A549 (cell line): Measurements from ENCODE around the gene HSDL2. TPM values are rescaled to one million over a fixed set of nuclear protein-coding genes. Genes with fewer than 3 reads are reported as not detected.

Experiments used
- ATAC-seq, 2 experiments: fragments of 200-7000 bp in 1 of 2; fragments of >200 bp in 1 of 2; cut with Nextera tagmentation in 1 of 2; cut with Tn5 transposase in 1 of 2; 3 replicates each; pipeline versions ENCODE4 v1.8.0 to v1.9.1; 2018 to 2020; ENCODE audit warnings: mild to moderate bottlenecking in 1 of 2, moderate library complexity in 1 of 2
- CTCF ChIA-PET: fragments of 300-600 bp; sonication (Branson Sonifier 250); formaldehyde crosslinking; extraction: SDS; loops from one replicate; lab custom pipeline; 2021; ENCODE audit warnings: antibody characterized with exemption, inconsistent platforms; lab: Yijun Ruan, JAX
- POLR2A ChIA-PET: fragments of 350-600 bp; formaldehyde crosslinking; extraction: SDS; loops from one replicate; lab custom pipeline; 2021; ENCODE audit warnings: antibody characterized with exemption, inconsistent platforms; lab: Yijun Ruan, JAX
- DNase-seq, 2 experiments: peaks; one replicate each; pipeline versions ENCODE4 v3.0.0 to v3.0.0-alpha.2; 2011 to 2016; ENCODE audit warnings: low read depth in 1 of 2, low spot score in 1 of 2
- FAIRE-seq: peaks from 2 replicates; lab custom pipeline; 2011; peaks lifted over from hg19 to GRCh38; lab: Jason Lieb, UNC
- H3K27ac ChIP-seq, 2 experiments: fragments of >200 bp; sonication (Bioruptor Twin); formaldehyde crosslinking; 3 replicates each; pipeline ENCODE4 v1.5.1; 2016 to 2017
- H3K4me1 ChIP-seq: fragments of >200 bp; sonication (Bioruptor Twin); formaldehyde crosslinking; 3 replicates; pipeline ENCODE4 v1.6.1; 2016
- H3K4me2 ChIP-seq: fragments of >200 bp; sonication (Bioruptor Twin); formaldehyde crosslinking; 3 replicates; pipeline ENCODE4 v1.6.1; 2016
- H3K4me3 ChIP-seq: fragments of >200 bp; sonication (Bioruptor Twin); formaldehyde crosslinking; 3 replicates; pipeline ENCODE4 v1.5.1; 2016
- H3K9me3 ChIP-seq: fragments of >200 bp; sonication (Bioruptor Twin); formaldehyde crosslinking; 3 replicates; pipeline ENCODE4 v1.6.1; 2016
- CBX8 ChIP-seq: fragments of 200-600 bp; sonication (generic); IDR thresholded peaks from 2 replicates; pipeline ENCODE4 v1.6.1; 2016
- CHD2 ChIP-seq: fragments of 150-350 bp; IDR thresholded peaks from 2 replicates; pipeline ENCODE4 v1.6.1; 2014; ENCODE audit warnings: low read length; ENCODE audit not compliant: partially characterized antibody
- CTCF ChIP-seq: fragments of >200 bp; sonication (Bioruptor Twin); formaldehyde crosslinking; IDR thresholded peaks from 3 replicates; pipeline ENCODE4 v1.5.1; 2016
- E2F6 ChIP-seq: IDR thresholded peaks from 2 replicates; pipeline ENCODE4 v1.6.1; 2012; ENCODE audit warnings: low read depth, borderline replicate concordance
- EHF ChIP-seq: fragments of 250-450 bp; sonication (Bioruptor Pico); IDR thresholded peaks from 2 replicates; pipeline ENCODE4 v1.5.0; 2020; ENCODE audit warnings: mild to moderate bottlenecking
- EP300 ChIP-seq, 2 experiments: fragments of >200 bp; sonication (Bioruptor Twin); formaldehyde crosslinking; IDR thresholded peaks; 2 replicates in 1 of 2; 3 replicates in 1 of 2; pipeline ENCODE4 v1.6.1; 2016 to 2017
- FOSB ChIP-seq: fragments of 250-450 bp; sonication (Bioruptor Pico); IDR thresholded peaks from 2 replicates; pipeline ENCODE4 v1.5.0; 2020; ENCODE audit warnings: mild to moderate bottlenecking, moderate library complexity
- FOSL2 ChIP-seq, 2 experiments: fragments of 450-650 bp in 1 of 2; fragments of >200 bp in 1 of 2; sonication (Bioruptor Twin) in 1 of 2; formaldehyde crosslinking; IDR thresholded peaks; 2 replicates each; pipeline versions ENCODE4 v1.5.0 to v1.6.1; 2016 to 2020; ENCODE audit warnings: mild to moderate bottlenecking in 1 of 2, moderate library complexity in 1 of 2
- JUNB ChIP-seq: fragments of >200 bp; sonication (Bioruptor Twin); formaldehyde crosslinking; IDR thresholded peaks from 2 replicates; pipeline ENCODE4 v1.6.1; 2016
- MAFK ChIP-seq: fragments of 450-650 bp; IDR thresholded peaks from 2 replicates; pipeline ENCODE4 v1.6.1; 2014; ENCODE audit not compliant: partially characterized antibody
- RCOR1 ChIP-seq: fragments of 150-350 bp; IDR thresholded peaks from 2 replicates; pipeline ENCODE4 v1.6.1; 2014; ENCODE audit warnings: antibody characterized with exemption, low read length, low read depth
- REST ChIP-seq: fragments of 200-600 bp; sonication (generic); IDR thresholded peaks from 2 replicates; pipeline ENCODE4 v1.6.1; 2016; ENCODE audit warnings: antibody characterized with exemption, mild to moderate bottlenecking, moderate library complexity
- RNF2 ChIP-seq: fragments of 200-600 bp; sonication (generic); IDR thresholded peaks from 2 replicates; pipeline ENCODE4 v1.6.1; 2016; ENCODE audit warnings: low read depth, mild to moderate bottlenecking, antibody characterized with exemption, moderate library complexity, borderline replicate concordance
- SMC3 ChIP-seq: fragments of >200 bp; sonication (Bioruptor Twin); formaldehyde crosslinking; IDR thresholded peaks from 3 replicates; pipeline ENCODE4 v1.6.1; 2018; ENCODE audit warnings: inconsistent platforms
- USF2 ChIP-seq: fragments of 450-650 bp; IDR thresholded peaks from 2 replicates; pipeline ENCODE4 v1.6.1; 2014; ENCODE audit warnings: antibody characterized with exemption
- ZC3H11A ChIP-seq: fragments of 450-650 bp; IDR thresholded peaks from 2 replicates; pipeline ENCODE4 v1.6.1; 2014; ENCODE audit warnings: antibody characterized with exemption, mild to moderate bottlenecking
- ZSCAN20 ChIP-seq: fragments of 250-450 bp; sonication (Bioruptor Pico); IDR thresholded peaks from 2 replicates; pipeline ENCODE4 v1.8.0; 2022; ENCODE audit warnings: mild to moderate bottlenecking, moderate library complexity
- WGBS: methylation state at CpG from one replicate; pipeline ENCODE4 v1.1.6; 2017; ENCODE audit errors: missing lambda C conversion rate; 5-methylcytosine and 5-hydroxymethylcytosine counted together
- polyA plus RNA-seq, 4 experiments: library from polyadenylated mRNA; depleted of rRNA in 3 of 4; stranded (reverse); fragments of >200 nt; fragmentation: RNase III in 1 of 4; extraction: RNeasy Plus Mini Kit Qiagen cat#74134 plus additional on column Dnase treatment in 1 of 4; gene quantifications; 2 replicates in 3 of 4; 3 replicates in 1 of 4; pipeline ENCODE4 v1.2.3, GENCODE V29; 2011 to 2017

Gene HSDL2
- polyA plus RNA-seq, 2 of the 4 experiments (the other 2 are of a cell fraction) = 47.4 to 47.7 TPM

GRCh38 chr9:112375361-112375760, 4.5 kb upstream of the HSDL2 start:
- CTCF ChIA-PET = no interaction called here
- TF ChIP-seq CBX8 = no peak
- TF ChIP-seq JUNB = no peak
- no peak for TF ChIP-seq ZSCAN20 (CRISPR knock-in tag)
- no peak for TF ChIP-seq MAFK
- TF ChIP-seq RCOR1 = no peak
- TF ChIP-seq EP300 (IDR thresholded peaks at IDR 0.05) = no peak
- TF ChIP-seq CTCF = no peak

GRCh38 chr9:112377087-112377486, 2.8 kb upstream of the HSDL2 start:
- FAIRE-seq = no peak
- no peak for ATAC-seq
- TF ChIP-seq EHF (CRISPR knock-in tag) (no peak), ZC3H11A (no peak), CHD2 (no peak), USF2 (no peak), REST (no peak), FOSB (CRISPR knock-in tag) (no peak), CBX8 (no peak), SMC3 (no peak), E2F6 (no peak), RNF2 (no peak), FOSL2 (IDR thresholded peaks at IDR 0.05) (no peak), FOSL2 (CRISPR knock-in tag; IDR thresholded peaks at IDR 0.05) (no peak)
- peaks cover 3% of the 10 kb centered on the region; the same call in 1 of the 3 replicates for H3K9me3 ChIP-seq
- CTCF ChIA-PET = interaction anchor here (1.0 kb wide), 2 partner anchors 10 to 15 kb away, joined by 3 to 5 read pairs; no protein-coding TSS in a partner anchor
- POLR2A ChIA-PET = no interaction called here
- peaks cover 20% of the 10 kb centered on the region; the same call in 2 of the 3 replicates for H3K4me1 ChIP-seq
- H3K4me2 ChIP-seq = peak overlapping the region; percentile 83
- H3K4me3 ChIP-seq = no peak overlapping the region
- no peak for DNase-seq
- no peak overlapping the region for H3K27ac ChIP-seq
- 77% methylated on average over 2 of the region's 2 CpGs for WGBS

More at GRCh38 chr9:112375361-112375760, 4.5 kb upstream of the HSDL2 start:
- Histone ChIP-seq H3K4me2 (no peak overlapping the region), H3K4me1 (peaks cover 13% of the 10 kb centered on the region; the same call in 2 of the 3 replicates), H3K9me3 (peaks cover 13% of the 10 kb centered on the region; the same call in 2 of the 3 replicates), H3K27ac (no peak overlapping the region), H3K4me3 (no peak overlapping the region)
- no peak for ATAC-seq
- POLR2A ChIA-PET = no interaction called here
- DNase-seq = no peak
- no peak for FAIRE-seq
- 78% methylated on average over 5 of the region's 5 CpGs for WGBS
